ENCODE results near the gene RPL37.
A peak's percentile ranks its signal among the peaks of the same experiment; 100 is the strongest.
"Not testable (repeated sequence)": the region's sequence is repeated elsewhere in the genome, so short reads cannot be mapped to it uniquely, and the experiment has no call there.

The RPL37 gene

DNA sequence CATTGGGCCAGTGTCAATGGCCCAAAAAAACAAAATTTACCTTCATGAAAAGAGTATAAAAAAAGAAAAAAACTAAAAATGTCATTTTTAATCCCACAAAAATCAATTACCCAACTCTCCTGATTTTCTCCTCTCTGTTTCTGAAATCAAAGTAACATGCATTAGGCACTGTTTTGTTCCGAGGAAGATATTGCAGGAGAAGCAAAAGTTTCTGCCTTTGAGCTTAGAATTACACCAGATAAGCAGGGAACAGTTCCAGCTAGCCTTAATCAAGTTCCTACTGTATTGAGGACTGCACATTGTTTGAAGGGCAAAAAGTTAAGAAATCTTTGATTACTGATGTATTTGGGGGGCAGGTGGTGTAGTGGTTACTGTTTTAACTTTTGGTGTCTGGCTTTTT is 35.8 kb downstream of the RPL37 start:
- Histone ChIP-seq H3K36me3 (peaks cover 7% of the 10 kb centered on the region), H3K4me3 (ENCODE audit: low read depth, low read length) (peak overlapping the region; percentile 93), H3K4me1 (peaks cover 3% of the 10 kb centered on the region), H3K27me3 (no peaks in the 10 kb centered on the region), H3K9me3 (no peaks in the 10 kb centered on the region)
- TF ChIP-seq, protein P1, sequence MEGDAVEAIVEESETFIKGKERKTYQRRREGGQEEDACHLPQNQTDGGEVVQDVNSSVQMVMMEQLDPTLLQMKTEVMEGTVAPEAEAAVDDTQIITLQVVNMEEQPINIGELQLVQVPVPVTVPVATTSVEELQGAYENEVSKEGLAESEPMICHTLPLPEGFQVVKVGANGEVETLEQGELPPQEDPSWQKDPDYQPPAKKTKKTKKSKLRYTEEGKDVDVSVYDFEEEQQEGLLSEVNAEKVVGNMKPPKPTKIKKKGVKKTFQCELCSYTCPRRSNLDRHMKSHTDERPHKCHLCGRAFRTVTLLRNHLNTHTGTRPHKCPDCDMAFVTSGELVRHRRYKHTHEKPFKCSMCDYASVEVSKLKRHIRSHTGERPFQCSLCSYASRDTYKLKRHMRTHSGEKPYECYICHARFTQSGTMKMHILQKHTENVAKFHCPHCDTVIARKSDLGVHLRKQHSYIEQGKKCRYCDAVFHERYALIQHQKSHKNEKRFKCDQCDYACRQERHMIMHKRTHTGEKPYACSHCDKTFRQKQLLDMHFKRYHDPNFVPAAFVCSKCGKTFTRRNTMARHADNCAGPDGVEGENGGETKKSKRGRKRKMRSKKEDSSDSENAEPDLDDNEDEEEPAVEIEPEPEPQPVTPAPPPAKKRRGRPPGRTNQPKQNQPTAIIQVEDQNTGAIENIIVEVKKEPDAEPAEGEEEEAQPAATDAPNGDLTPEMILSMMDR (IDR thresholded peaks at IDR 0.05; ENCODE audit: low read depth, low read length), result no peak
- no peak for DNase-seq

DNA sequence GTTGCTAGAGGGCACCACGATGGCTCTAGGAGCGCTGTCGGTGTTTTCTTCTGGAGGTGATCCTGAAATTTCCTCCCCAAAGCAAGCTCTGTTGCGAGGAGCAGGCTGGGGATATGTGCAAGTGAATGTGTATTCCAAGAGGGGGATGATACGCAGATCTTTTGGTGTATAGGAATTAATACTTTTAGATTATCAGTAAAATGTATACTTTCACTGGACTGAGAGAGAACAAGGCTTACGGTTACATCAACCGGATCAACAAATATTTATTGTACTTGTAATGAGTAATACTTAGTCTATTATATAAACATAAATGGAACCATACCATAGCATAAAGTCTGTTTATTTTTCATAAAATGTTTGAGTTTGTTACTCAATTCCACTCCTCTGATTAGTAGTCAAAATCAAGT is 36.2 kb downstream of the RPL37 start:
- TF ChIP-seq, protein P1 (IDR thresholded peaks at IDR 0.05; ENCODE audit: low read depth, low read length), result no peak

DNA sequence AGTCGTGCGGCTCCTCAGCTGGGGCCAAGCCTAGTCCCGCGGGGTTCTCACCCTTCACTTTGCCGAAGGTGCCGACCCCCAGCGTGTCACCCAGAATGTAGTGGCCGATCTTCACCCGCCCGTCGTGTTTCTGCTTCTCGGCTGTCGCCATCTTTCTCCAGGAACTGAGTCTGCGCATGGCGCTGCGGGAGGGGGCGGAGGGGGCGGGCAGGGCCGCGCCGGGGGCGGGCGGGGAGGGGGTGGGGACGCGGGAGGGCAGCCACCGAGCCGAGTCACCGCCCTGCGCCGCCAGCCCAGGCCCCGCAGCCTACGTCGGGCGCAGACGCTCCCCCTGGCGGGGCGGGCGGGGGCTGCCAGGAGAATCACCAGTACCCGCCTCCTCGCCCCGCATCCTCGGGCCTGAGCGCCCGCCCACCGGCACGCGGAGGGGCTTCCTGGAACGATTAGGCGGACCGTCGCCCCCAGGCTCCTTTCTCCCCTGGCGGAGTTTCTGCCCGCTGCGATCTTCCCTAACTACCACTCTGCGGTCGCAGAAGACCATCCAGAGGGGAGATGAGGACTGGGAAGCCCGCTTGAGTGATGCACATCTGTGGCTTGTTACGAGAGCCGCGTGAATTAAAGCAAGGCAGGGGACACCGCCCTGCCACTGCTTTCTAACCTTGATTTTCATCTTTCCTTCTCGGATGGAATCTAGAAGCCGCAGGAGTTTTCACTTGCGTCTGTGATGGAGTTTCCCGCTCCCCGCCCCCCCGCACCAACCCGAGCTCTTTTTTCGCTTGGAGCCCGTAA is 36.8 kb downstream of the RPL37 start, which contains the start of gene PRKAA1:
Gene PRKAA1, minus strand, starts transcription at position 363 of the 789 bp plus-strand sequence. Its CDS starts 185 bp downstream, at position 178.
- H3K4me1 ChIP-seq, result peaks cover 3% of the 10 kb centered on the region
- peaks cover 7% of the 10 kb centered on the region for H3K36me3 ChIP-seq
- peak within 1 kb of the TSS; percentile 93 for H3K4me3 ChIP-seq (ENCODE audit: low read depth, low read length)
- TF ChIP-seq, protein P1 (IDR thresholded peaks at IDR 0.05; ENCODE audit: low read depth, low read length), result peak; percentile 54
- no peaks in the 10 kb centered on the region for H3K9me3 ChIP-seq
- no peaks in the 10 kb centered on the region for H3K27me3 ChIP-seq
- peak; percentile 95 for DNase-seq

More for the DNA sequence above, 36.2 kb downstream of the RPL37 start:
- Histone ChIP-seq H3K9me3 (no peaks in the 10 kb centered on the region), H3K27me3 (no peaks in the 10 kb centered on the region), H3K4me3 (ENCODE audit: low read depth, low read length) (peak overlapping the region; percentile 93), H3K4me1 (peaks cover 3% of the 10 kb centered on the region), H3K36me3 (peaks cover 7% of the 10 kb centered on the region)
- no peak for DNase-seq

DNA sequence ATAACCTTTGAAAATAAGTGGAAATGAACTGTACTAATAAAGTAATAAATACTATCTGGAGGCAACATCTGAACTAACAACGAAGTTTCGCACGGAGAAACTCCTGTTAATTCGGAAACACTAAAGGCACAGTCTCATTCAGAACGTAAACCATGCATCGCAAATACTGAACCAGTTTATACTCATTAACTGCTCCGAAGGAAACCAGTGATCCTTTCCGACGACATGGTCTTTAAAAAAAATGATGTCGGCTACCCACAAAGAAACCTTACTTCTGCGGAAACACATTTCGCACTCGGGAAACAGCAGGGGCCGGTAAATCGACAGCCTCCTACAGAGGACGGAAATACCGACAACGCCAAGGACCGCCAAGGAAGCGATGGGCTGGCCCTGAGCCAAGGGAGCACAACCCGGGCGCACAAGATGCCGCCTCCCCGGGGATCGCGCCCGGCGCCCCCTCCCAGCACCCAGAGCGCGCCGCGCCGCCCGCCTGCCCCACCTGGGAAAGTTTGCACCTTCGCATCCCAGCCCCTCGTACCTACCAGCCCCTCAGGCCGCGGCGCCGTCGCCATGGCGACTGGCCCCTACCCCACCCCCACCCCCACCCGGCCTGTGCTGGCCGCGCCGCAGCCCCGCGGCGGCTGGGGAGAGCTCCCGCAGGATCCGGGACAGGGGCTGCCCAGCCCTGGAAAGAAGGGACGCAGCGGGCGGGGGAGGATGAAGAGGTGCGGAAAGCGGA is 37.6 kb downstream of the RPL37 start:
- peak; percentile 84 for DNase-seq
- TF ChIP-seq, protein P1 (IDR thresholded peaks at IDR 0.05; ENCODE audit: low read depth, low read length), result no peak
- H3K4me1 ChIP-seq, result peaks cover 3% of the 10 kb centered on the region

DNA sequence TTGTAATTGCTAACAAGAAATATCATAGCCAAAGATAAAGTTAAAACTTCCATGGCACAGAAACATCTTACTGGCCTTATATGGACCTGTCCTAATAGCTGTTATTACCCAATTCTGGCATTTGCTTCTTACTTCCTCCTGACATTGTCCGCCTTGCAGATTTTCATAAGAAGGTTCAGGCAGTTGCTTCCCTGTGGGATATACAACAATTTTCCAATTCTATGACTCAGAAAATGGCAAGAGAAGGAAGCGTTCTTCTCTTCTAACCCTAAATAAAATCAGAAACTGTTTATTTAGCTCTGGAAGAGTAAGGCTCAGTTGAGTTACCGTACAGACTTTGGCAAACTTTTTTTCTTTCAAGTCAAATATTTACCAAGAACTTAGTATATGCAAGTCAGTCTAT is 38.5 kb downstream of the RPL37 start:
- Histone ChIP-seq H3K9me3 (no peaks in the 10 kb centered on the region), H3K36me3 (peaks cover 7% of the 10 kb centered on the region), H3K4me3 (ENCODE audit: low read depth, low read length) (peak overlapping the region; percentile 76), H3K27me3 (no peaks in the 10 kb centered on the region), H3K4me1 (peaks cover 3% of the 10 kb centered on the region)
- TF ChIP-seq, protein P1 (IDR thresholded peaks at IDR 0.05; ENCODE audit: low read depth, low read length), result no peak
- no peak for DNase-seq

More for the DNA sequence above, 37.6 kb downstream of the RPL37 start:
- Histone ChIP-seq H3K9me3 (no peaks in the 10 kb centered on the region), H3K4me3 (ENCODE audit: low read depth, low read length) (peak overlapping the region; percentile 76), H3K27me3 (no peaks in the 10 kb centered on the region), H3K36me3 (peaks cover 7% of the 10 kb centered on the region)

DNA sequence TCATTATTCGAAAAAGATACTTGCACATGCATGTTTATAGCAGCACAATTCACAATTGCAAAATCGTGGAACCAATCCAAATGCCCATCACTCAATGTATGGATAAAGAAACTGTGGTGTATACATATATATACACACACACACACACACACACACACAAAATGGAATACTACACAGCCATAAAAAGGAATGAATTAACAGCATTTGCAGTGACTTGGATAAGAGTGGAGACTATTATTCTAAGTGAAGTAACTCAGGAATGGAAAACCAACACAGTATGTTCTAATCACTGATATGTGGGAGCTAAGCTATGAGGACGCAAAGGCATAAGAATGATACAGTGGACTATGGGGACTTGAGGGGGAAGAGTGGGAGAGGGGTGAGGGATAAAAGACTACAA is 40.1 kb downstream of the RPL37 start:
- not testable (repeated sequence) for H3K36me3 ChIP-seq; H3K4me3 ChIP-seq (ENCODE audit: low read depth, low read length); DNase-seq; H3K4me1 ChIP-seq; H3K9me3 ChIP-seq; H3K27me3 ChIP-seq

DNA sequence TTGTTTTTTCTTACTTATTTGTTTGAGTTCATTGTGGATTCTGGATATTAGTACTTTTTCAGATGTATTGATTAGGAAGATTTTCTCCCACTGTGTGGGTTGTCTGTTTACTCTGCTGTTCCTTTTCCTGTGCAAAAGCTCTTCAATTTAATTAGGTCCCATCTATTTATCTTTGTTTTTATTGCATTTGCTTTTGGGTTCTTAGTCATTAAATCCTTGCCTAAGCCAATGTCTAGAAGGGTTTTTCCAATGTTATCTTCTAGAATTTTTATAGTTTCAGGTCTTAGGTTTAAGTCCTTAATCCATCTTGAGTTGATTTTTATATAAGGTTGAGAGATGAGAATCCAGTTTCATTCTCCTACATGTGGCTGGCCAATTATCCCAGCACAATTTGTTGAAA is 40.7 kb downstream of the RPL37 start:
- H3K36me3 ChIP-seq; H3K27me3 ChIP-seq; H3K4me1 ChIP-seq; H3K9me3 ChIP-seq; DNase-seq; H3K4me3 ChIP-seq (ENCODE audit: low read depth, low read length): not testable (repeated sequence)

DNA sequence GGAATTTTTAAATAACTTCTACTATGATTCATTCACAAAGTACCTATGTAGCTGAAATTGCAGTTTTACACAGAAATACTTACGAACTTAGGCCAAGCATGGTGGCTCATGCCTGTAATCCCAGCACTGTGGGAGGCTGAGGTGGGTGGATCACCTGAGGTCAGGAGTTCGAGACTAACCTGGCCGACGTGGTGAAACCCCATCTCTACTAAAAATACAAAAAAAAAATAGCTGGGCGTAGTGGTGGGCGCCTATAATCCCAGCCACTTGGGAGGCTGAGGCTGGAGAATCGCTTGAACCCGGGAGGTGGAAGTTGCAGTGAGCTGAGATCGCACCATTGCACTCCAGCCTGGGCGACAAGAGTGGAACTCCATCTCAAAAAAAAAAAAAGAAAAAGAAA is 42.3 kb downstream of the RPL37 start:
- not testable (repeated sequence) for H3K4me1 ChIP-seq; H3K4me3 ChIP-seq (ENCODE audit: low read depth, low read length)

More for the DNA sequence above, 42.3 kb downstream of the RPL37 start:
- peaks cover 10% of the 10 kb centered on the region for H3K36me3 ChIP-seq
- H3K27me3 ChIP-seq, H3K9me3 ChIP-seq, DNase-seq: not testable (repeated sequence)

Data from BE2C (cell line).